Measurements from ENCODE around the gene MVK. TPM values are rescaled to one million over a fixed set of nuclear protein-coding genes. Genes with fewer than 3 reads are reported as not detected.

MVK gene
- total RNA-seq, 4 donors from 2014 or later, result 7.1 to 12.0 (median 9.9) TPM

DNA sequence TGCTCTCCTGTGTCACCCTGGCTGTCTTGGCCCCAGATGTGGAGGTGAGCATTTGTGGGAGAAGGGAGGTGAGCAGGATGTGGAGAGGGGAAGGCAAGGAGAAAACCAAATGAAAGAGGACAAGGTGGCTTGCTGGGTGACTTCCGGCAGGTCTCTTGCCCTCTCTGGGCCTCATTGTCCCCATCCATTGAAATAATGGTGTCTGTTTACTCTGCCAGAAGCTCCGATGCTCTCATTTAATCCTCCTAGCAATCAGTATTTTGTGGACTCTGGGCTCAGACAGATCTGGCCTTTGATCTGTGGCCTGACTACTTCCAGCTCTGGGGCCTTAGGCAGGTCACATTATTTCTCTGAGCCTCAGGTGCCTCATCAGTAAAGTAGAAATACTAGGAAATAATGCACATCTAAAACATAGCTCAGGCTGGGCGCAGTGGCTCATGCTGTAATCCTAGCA, 30.6 kb downstream of the MVK start:
- DNase-seq (ENCODE audit: low spot score), result no peak
- TF ChIP-seq, protein P1, sequence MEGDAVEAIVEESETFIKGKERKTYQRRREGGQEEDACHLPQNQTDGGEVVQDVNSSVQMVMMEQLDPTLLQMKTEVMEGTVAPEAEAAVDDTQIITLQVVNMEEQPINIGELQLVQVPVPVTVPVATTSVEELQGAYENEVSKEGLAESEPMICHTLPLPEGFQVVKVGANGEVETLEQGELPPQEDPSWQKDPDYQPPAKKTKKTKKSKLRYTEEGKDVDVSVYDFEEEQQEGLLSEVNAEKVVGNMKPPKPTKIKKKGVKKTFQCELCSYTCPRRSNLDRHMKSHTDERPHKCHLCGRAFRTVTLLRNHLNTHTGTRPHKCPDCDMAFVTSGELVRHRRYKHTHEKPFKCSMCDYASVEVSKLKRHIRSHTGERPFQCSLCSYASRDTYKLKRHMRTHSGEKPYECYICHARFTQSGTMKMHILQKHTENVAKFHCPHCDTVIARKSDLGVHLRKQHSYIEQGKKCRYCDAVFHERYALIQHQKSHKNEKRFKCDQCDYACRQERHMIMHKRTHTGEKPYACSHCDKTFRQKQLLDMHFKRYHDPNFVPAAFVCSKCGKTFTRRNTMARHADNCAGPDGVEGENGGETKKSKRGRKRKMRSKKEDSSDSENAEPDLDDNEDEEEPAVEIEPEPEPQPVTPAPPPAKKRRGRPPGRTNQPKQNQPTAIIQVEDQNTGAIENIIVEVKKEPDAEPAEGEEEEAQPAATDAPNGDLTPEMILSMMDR (IDR thresholded peaks at IDR 0.05), result no peak
- no peak for ATAC-seq (ENCODE audit: low FRiP score)

DNA sequence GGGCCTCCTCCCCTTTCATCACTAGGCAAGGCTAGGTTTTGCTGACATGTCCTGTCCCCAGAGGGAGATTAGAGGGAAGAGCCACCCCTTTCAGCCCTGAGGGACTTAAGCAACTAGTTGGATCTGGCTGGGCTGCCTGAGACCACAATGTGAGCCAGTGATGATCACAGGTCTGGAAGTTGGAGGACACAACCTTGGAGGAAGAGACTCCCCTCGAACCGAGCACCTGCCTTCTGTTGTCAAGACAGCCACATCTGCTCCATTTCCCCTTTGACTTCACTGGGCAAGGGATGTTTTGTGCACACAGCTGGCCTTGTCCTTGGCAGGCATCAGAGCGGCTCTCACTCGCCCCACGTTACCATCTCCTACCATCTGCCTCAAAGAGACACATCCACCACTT, 31.4 kb downstream of the MVK start:
- no peak for DNase-seq (ENCODE audit: low spot score)
- TF ChIP-seq, protein P1 (IDR thresholded peaks at IDR 0.05), result no peak
- no peak for ATAC-seq (ENCODE audit: low FRiP score)

DNA sequence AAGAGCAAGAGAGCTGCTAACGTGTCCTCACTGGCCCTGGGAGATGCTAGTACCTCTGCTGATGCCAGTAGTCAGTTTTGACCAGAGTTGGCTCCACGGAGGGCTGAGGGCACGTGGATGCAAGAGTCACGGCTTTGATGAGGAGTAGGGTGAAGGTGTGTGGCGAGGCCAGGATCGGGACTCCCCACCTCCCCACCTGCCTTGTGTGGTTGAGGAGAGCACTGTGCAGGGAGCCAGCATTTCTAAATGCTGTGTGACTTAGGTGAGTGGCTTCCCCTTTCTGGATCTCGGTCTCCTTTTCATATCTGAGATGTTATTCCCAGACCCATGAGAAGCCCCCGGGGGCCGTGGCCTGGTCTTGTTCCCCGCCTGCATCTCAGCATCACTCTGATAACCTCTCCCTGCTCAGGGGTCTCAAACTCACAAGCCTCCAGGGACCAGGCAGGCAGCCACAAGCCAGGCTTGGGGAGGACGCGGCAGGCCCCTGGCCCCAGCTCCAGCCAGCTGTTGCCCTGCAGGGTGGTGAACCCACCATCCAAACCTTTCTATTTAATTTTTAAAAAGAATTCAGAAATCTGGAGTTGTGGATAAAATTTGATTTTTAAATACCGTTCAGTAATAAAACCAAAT, 32.1 kb downstream of the MVK start:
- TF ChIP-seq, protein P1 (IDR thresholded peaks at IDR 0.05), result no peak
- ATAC-seq (ENCODE audit: low FRiP score) (no peak), DNase-seq (ENCODE audit: low spot score) (no peak)

DNA sequence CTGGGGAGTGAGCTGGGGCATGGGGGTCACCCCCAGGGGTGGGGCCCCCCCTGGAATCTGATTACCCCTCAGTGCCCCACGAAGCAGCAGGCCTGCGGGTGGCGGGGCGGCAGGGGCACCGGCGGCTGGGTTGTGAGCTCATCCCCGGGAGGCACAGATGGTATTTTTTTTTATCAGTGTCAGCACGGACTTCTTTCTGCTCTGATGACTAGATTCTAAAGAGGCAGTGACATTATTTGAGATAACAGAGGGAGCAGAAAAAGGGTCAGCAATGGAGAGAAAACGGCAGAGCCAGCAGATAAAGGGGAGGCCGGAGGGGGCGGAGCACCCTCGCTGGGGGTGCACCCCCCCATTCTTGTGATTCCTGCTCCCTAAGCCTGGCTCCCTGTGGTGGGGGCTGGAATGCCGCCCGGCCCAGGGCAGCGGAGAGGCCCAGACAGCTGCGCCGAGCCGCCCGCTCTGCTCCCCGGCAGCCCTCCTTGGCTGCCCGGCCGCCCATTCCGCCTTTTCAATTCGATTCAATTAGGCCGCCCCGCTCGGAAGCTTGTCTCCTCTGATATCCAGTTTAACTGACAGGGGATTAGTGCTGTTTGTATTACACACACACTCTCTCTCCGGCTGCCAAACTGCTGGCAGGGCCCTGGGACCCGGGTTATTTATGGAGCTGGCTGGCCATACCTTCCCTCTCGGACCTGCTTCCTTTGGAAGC, 32.9 kb downstream of the MVK start:
- DNase-seq (ENCODE audit: low spot score) (no peak), ATAC-seq (ENCODE audit: low FRiP score) (no peak)
- TF ChIP-seq, protein P1 (IDR thresholded peaks at IDR 0.05), result no peak

DNA sequence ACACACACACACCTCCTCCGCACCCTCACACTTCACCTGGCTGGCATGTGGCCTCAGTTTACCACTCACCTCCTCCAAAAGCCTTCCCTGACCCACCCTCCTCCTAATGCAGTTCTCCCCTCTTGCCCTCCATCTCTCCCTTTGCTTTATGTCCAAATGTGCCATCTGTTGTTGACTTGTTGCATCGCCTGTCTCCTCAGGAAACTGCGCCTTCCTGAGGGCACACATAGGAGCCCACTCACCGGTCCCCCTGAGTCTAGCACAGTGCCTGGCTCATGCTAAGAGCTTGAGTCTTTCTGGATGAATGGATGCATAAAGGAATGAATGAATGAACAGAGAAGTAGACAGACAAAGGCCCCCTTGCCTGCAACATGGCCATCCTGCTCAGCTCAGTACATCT, 34.0 kb downstream of the MVK start:
- TF ChIP-seq, protein P1 (IDR thresholded peaks at IDR 0.05), result no peak
- ATAC-seq (ENCODE audit: low FRiP score) (no peak), DNase-seq (ENCODE audit: low spot score) (no peak)

DNA sequence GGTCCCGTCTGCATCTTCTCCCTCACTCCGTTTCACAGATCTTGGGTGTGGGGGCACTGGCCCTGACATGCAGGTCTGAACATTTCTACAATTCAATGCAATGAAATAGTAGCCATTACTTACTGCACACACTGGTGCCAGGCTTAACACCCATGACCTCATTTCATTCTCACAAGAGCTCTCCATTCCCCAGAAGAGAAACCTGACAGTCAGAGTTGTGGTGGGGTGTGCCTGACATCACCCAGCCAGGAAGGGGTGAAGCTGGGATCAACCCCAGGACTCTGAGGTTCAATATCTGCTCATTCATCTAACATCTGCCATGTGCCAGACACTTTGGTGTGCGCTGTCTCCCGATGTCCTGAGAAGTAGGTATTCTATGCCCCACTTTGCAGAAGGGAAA, 34.7 kb downstream of the MVK start:
- TF ChIP-seq, protein P1 (IDR thresholded peaks at IDR 0.05), result no peak
- no peak for DNase-seq (ENCODE audit: low spot score)
- no peak for ATAC-seq (ENCODE audit: low FRiP score)

DNA sequence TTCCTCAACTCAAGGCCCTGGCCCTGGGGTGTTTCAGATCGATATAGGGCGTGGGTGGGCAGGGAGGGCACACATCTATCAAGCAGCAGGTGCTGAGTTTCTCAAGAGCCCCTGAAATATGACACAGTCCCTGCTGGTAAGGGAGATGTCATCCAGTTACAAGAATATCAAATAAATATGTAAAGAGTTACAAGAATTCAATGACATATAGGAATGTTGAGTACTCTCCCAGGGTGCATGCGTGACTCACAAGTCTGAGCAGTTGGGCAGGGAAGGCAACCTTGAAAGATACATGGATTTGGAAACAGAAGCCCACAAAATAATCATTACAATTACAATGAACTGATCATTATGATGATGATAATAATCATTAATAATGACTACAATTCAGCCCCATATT, 35.2 kb downstream of the MVK start:
- TF ChIP-seq, protein P1 (IDR thresholded peaks at IDR 0.05), result no peak
- ATAC-seq (ENCODE audit: low FRiP score), result no peak
- no peak for DNase-seq (ENCODE audit: low spot score)
